GM19025 (cell line): ENCODE data around the gene RBFA.

Source experiments
- ATAC-seq: cut with Tn5 transposase; IDR thresholded peaks from one replicate; pipeline ENCODE4 v1.9.1; 2021; ENCODE audit warnings: mild to moderate bottlenecking, low read depth, moderate library complexity; ENCODE audit not compliant: unreplicated experiment

The RBFA gene

GRCh38 chr18:80070825-80071224 is 36.6 kb downstream of the RBFA start:
- no peak for ATAC-seq

GRCh38 chr18:80074183-80074582 is 39.9 kb downstream of the RBFA start:
- no peak for ATAC-seq

- no peak for ATAC-seq
Measured at GRCh38 chr18:80074697-80075096, 40.5 kb downstream of the RBFA start.

- no peak for ATAC-seq
Measured at GRCh38 chr18:80075940-80076339, 41.7 kb downstream of the RBFA start.

GRCh38 chr18:80076379-80076778 is 42.1 kb downstream of the RBFA start:
- ATAC-seq, result no peak

- ATAC-seq, result no peak
Measured at GRCh38 chr18:80077873-80078272, 43.6 kb downstream of the RBFA start.
